A549 (cell line): ENCODE measurements around the gene DIP2C.

ENCODE experiments used
- MAX ChIP-seq: IDR thresholded peaks from 2 replicates; pipeline ENCODE4 v1.6.1; 2012
- NR3C1 ChIP-seq: fragments of >200 bp; sonication (Bioruptor Twin); formaldehyde crosslinking; IDR thresholded peaks from 3 replicates; pipeline ENCODE4 v1.6.1; 2017
- POLR2A ChIP-seq: IDR thresholded peaks from 2 replicates; pipeline ENCODE4 v1.6.1; 2012; ENCODE audit warnings: mild to moderate bottlenecking, low read length
- POLR2AphosphoS2 ChIP-seq: conservative IDR thresholded peaks from 2 replicates; pipeline ENCODE4 v1.6.1; 2012; ENCODE audit warnings: low read length, improper control_type of control experiment, inconsistent platforms
- RCOR1 ChIP-seq: fragments of 150-350 bp; IDR thresholded peaks from 2 replicates; pipeline ENCODE4 v1.6.1; 2014; ENCODE audit warnings: antibody characterized with exemption, low read length, low read depth
- RFX5 ChIP-seq: fragments of 450-650 bp; IDR thresholded peaks from 2 replicates; pipeline ENCODE4 v1.7.1; 2014; ENCODE audit warnings: antibody characterized with exemption, mild to moderate bottlenecking, moderate library complexity
- TF ChIP-seq, protein P1 (sequence below): fragments of >200 bp; sonication (Bioruptor Twin); formaldehyde crosslinking; IDR thresholded peaks from 3 replicates; pipeline ENCODE4 v1.5.1; 2016
- TF ChIP-seq, protein P2 (sequence below): fragments of 200-600 bp; sonication (generic); IDR thresholded peaks from 2 replicates; pipeline ENCODE4 v1.6.1; 2016; ENCODE audit warnings: antibody characterized with exemption, mild to moderate bottlenecking, moderate library complexity

DNA sequence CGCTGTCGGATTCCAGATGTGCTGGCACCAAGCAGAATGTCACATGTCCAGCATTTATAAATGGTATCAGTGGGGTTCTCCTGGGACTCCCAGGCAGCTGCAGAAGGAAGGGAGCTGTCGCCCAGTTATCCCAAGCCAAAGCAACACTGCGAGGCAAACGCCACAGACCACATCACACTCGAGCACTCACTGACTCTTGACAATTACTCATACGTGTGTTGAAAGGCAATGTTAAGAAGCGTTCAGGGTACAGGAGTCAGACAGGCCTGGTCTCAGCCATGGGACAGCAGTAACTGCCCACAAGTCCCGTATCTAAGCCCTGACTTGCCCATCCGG is 113.4 kb downstream of the DIP2C start:
- no peak for TF ChIP-seq RCOR1
- TF ChIP-seq, protein P1, sequence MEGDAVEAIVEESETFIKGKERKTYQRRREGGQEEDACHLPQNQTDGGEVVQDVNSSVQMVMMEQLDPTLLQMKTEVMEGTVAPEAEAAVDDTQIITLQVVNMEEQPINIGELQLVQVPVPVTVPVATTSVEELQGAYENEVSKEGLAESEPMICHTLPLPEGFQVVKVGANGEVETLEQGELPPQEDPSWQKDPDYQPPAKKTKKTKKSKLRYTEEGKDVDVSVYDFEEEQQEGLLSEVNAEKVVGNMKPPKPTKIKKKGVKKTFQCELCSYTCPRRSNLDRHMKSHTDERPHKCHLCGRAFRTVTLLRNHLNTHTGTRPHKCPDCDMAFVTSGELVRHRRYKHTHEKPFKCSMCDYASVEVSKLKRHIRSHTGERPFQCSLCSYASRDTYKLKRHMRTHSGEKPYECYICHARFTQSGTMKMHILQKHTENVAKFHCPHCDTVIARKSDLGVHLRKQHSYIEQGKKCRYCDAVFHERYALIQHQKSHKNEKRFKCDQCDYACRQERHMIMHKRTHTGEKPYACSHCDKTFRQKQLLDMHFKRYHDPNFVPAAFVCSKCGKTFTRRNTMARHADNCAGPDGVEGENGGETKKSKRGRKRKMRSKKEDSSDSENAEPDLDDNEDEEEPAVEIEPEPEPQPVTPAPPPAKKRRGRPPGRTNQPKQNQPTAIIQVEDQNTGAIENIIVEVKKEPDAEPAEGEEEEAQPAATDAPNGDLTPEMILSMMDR: no peak
- no peak for TF ChIP-seq POLR2A
- TF ChIP-seq POLR2AphosphoS2: no peak
- no peak for TF ChIP-seq NR3C1
- no peak for TF ChIP-seq MAX
- TF ChIP-seq RFX5: no peak
- TF ChIP-seq, protein P2, sequence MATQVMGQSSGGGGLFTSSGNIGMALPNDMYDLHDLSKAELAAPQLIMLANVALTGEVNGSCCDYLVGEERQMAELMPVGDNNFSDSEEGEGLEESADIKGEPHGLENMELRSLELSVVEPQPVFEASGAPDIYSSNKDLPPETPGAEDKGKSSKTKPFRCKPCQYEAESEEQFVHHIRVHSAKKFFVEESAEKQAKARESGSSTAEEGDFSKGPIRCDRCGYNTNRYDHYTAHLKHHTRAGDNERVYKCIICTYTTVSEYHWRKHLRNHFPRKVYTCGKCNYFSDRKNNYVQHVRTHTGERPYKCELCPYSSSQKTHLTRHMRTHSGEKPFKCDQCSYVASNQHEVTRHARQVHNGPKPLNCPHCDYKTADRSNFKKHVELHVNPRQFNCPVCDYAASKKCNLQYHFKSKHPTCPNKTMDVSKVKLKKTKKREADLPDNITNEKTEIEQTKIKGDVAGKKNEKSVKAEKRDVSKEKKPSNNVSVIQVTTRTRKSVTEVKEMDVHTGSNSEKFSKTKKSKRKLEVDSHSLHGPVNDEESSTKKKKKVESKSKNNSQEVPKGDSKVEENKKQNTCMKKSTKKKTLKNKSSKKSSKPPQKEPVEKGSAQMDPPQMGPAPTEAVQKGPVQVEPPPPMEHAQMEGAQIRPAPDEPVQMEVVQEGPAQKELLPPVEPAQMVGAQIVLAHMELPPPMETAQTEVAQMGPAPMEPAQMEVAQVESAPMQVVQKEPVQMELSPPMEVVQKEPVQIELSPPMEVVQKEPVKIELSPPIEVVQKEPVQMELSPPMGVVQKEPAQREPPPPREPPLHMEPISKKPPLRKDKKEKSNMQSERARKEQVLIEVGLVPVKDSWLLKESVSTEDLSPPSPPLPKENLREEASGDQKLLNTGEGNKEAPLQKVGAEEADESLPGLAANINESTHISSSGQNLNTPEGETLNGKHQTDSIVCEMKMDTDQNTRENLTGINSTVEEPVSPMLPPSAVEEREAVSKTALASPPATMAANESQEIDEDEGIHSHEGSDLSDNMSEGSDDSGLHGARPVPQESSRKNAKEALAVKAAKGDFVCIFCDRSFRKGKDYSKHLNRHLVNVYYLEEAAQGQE: no peak
